Measurements from ENCODE around the gene TMEM125. TPM values are rescaled to one million over a fixed set of nuclear protein-coding genes. Genes with fewer than 3 reads are reported as not detected.

TMEM125 gene
- total RNA-seq, 1 donor from 2014 or later, result not detected

- H3K27me3 ChIP-seq, result no peaks in the 10 kb centered on the region
- H3K9me3 ChIP-seq, result no peaks in the 10 kb centered on the region
- H3K4me3 ChIP-seq, result no peak overlapping the region
- DNase-seq (ENCODE audit: low spot score in 2 of 2), result peak in 1 of 2 donors; percentile 41
- H3K27ac ChIP-seq, result no peak overlapping the region
- TF ChIP-seq, protein P1, sequence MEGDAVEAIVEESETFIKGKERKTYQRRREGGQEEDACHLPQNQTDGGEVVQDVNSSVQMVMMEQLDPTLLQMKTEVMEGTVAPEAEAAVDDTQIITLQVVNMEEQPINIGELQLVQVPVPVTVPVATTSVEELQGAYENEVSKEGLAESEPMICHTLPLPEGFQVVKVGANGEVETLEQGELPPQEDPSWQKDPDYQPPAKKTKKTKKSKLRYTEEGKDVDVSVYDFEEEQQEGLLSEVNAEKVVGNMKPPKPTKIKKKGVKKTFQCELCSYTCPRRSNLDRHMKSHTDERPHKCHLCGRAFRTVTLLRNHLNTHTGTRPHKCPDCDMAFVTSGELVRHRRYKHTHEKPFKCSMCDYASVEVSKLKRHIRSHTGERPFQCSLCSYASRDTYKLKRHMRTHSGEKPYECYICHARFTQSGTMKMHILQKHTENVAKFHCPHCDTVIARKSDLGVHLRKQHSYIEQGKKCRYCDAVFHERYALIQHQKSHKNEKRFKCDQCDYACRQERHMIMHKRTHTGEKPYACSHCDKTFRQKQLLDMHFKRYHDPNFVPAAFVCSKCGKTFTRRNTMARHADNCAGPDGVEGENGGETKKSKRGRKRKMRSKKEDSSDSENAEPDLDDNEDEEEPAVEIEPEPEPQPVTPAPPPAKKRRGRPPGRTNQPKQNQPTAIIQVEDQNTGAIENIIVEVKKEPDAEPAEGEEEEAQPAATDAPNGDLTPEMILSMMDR (IDR thresholded peaks at IDR 0.05), result no peak
- no peaks in the 10 kb centered on the region for H3K36me3 ChIP-seq
- intact Hi-C loops (cut with DNase I), result no loop called here
- H3K4me1 ChIP-seq, result no peaks in the 10 kb centered on the region
Observed at GRCh38 chr1:43238991-43239469, 30.8 kb upstream of the TMEM125 start.

DNA sequence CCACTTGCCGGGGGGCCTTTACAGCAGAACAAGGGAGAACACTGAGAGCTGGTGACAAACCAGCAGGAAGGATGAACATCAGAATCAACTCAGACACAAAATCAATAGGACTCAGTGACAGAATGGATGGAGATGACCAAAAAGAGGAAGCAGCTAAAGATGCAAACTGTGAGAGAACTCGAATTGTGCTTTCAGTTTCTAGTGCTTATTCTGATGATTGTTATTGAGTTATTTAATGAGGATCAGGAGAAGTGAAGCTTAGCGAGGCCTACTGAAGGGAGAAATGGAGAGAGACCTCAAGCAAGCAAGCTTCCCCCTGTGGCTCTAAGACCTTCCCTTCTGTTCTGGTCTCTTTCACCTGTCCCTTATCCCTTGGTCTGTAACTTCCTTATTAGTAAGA, 30.3 kb upstream of the TMEM125 start:
- Histone ChIP-seq H3K27me3 (no peaks in the 10 kb centered on the region), H3K4me1 (no peaks in the 10 kb centered on the region), H3K4me3 (no peak overlapping the region), H3K27ac (no peak overlapping the region), H3K36me3 (no peaks in the 10 kb centered on the region), H3K9me3 (no peaks in the 10 kb centered on the region)
- TF ChIP-seq, protein P1 (IDR thresholded peaks at IDR 0.05), result no peak
- intact Hi-C loops (cut with DNase I), result no loop called here
- no peak for DNase-seq (ENCODE audit: low spot score in 2 of 2)

GRCh38 chr1:43241413-43241836, 28.4 kb upstream of the TMEM125 start:
- Histone ChIP-seq H3K27ac (no peak overlapping the region), H3K4me1 (no peaks in the 10 kb centered on the region), H3K36me3 (no peaks in the 10 kb centered on the region), H3K4me3 (no peak overlapping the region), H3K9me3 (no peaks in the 10 kb centered on the region), H3K27me3 (no peaks in the 10 kb centered on the region)
- TF ChIP-seq, protein P1 (IDR thresholded peaks at IDR 0.05), result no peak
- intact Hi-C loops (cut with DNase I), result no loop called here
- peak in 1 of 2 donors; percentile 34 for DNase-seq (ENCODE audit: low spot score in 2 of 2)

DNA sequence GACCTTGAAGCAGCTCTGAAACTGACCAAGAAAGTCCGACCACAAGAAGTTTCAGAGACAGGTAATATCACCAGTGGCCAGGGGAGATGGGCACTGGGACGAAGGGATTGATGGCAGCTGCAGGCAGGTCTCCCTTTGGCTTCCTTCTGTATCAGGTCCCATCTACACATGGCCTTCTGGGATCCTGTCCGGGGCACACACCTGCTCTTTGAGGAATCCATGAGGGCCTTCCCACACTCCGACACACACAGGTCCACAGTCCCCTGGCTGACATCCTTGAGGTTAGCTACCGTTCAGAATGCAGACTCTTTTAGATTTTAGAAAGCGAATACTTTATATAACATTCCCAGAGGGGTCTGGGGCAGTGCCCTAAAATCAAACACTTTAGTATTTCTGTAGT, 26.5 kb upstream of the TMEM125 start:
- no peak overlapping the region for H3K4me3 ChIP-seq
- no peaks in the 10 kb centered on the region for H3K36me3 ChIP-seq
- H3K27ac ChIP-seq, result no peak overlapping the region
- no peak for DNase-seq (ENCODE audit: low spot score in 2 of 2)
- intact Hi-C loops (cut with DNase I), result no loop called here
- TF ChIP-seq, protein P1 (IDR thresholded peaks at IDR 0.05), result no peak
- H3K27me3 ChIP-seq, result no peaks in the 10 kb centered on the region
- H3K4me1 ChIP-seq, result no peaks in the 10 kb centered on the region
- no peaks in the 10 kb centered on the region for H3K9me3 ChIP-seq

DNA sequence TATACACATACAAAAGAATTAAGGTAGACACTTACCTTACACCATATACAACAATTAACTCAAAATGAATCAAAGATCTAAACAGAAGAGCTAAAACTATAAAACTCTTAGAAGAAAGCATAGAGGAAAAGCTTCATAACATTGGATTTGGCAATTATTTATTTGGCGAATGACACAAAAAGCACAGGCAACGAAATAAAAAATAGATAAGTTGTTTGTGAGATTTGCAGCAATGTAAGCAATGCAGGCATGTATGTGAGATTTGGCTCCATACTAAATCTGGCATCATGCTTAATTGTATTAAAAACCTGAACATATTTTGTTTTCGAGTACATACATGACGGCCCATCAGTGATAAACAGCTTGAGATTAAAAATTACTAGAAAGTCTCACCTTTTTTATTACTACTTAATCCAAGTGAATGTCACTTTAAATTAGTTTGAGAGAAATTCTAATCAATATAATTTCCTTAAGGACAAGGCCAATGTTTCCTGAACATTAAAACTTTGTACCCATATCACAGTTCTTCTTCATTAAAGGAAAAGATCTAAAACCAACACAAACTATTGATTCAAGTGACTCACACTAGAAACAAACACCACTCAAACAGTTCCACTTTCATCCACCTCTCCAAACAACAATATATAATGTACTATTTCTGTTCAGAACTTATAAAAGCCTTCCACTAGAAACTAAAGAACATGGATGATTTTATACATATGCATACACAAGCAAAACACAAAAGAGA, 23.1 kb upstream of the TMEM125 start:
- DNase-seq (ENCODE audit: low spot score in 2 of 2), result no peak
- H3K4me3 ChIP-seq, result no peak overlapping the region
- no peak overlapping the region for H3K27ac ChIP-seq
- H3K36me3 ChIP-seq, result no peaks in the 10 kb centered on the region
- H3K9me3 ChIP-seq, result no peaks in the 10 kb centered on the region
- intact Hi-C loops (cut with DNase I), result no loop called here
- TF ChIP-seq, protein P1 (IDR thresholded peaks at IDR 0.05), result no peak
- no peaks in the 10 kb centered on the region for H3K27me3 ChIP-seq
- H3K4me1 ChIP-seq, result no peaks in the 10 kb centered on the region
